CD4-positive, alpha-beta T cell (primary cell): ENCODE results near the gene EFNA4. TPM values are rescaled to one million over a fixed set of nuclear protein-coding genes. Genes with fewer than 3 reads are reported as not detected.

Experiments
- ATAC-seq: fragments of 200-7000 bp; cut with Tn5 transposase; one replicate; pipeline ENCODE4 v1.10.0; 2022; ENCODE audit warnings: mild to moderate bottlenecking; ENCODE audit not compliant: poor library complexity
- CTCF ChIA-PET: fragments of 350-600 bp; sonication (Branson Sonifier 250); formaldehyde crosslinking; loops from one replicate; lab custom pipeline; 2021; ENCODE audit warnings: antibody characterized with exemption, inconsistent platforms; lab: Charles Lee
- POLR2A ChIA-PET: fragments of 350-600 bp; sonication (Branson Sonifier 250); formaldehyde crosslinking; loops from one replicate; lab custom pipeline; 2021; ENCODE audit warnings: antibody characterized with exemption, inconsistent platforms; lab: Charles Lee
- DNase-seq, 14 experiments: peaks; one replicate each; pipeline ENCODE4 v3.0.0-alpha.2; 2013 to 2020; ENCODE audit warnings: mixed read lengths in 2 of 14
- H3K27ac ChIP-seq, 2 donors: one replicate each; pipeline versions ENCODE4 v1.5.1 to v1.7.0; 2013; ENCODE audit warnings: low read length in 2 of 2, low read depth in 1 of 2, mild to moderate bottlenecking in 1 of 2
- H3K27me3 ChIP-seq, 2 experiments: 1 replicate in 1 of 2; 2 replicates in 1 of 2; pipeline versions ENCODE4 v1.6.1 to v1.7.0; 2013; ENCODE audit warnings: low read length in 2 of 2, control low read depth in 1 of 2, mild to moderate bottlenecking in 1 of 2, moderate library complexity in 1 of 2; ENCODE audit not compliant: insufficient read depth in 2 of 2, control insufficient read depth in 1 of 2
- H3K36me3 ChIP-seq: one replicate; pipeline ENCODE4 v1.6.1; 2013; ENCODE audit warnings: low read length, control low read depth; ENCODE audit not compliant: insufficient read depth
- H3K4me1 ChIP-seq: one replicate; pipeline ENCODE4 v1.6.1; 2013; ENCODE audit warnings: low read length, control low read depth; ENCODE audit not compliant: insufficient read depth
- H3K4me3 ChIP-seq: one replicate; pipeline ENCODE4 v1.5.1; 2013; ENCODE audit warnings: mild to moderate bottlenecking, low read length, moderate library complexity
- H3K9me3 ChIP-seq, 2 experiments: 1 replicate in 1 of 2; 2 replicates in 1 of 2; pipeline versions ENCODE4 v1.6.1 to v1.7.0; 2013; ENCODE audit warnings: low read length in 2 of 2, mild to moderate bottlenecking in 2 of 2, control low read depth in 1 of 2, moderate library complexity in 1 of 2; ENCODE audit not compliant: control insufficient read depth in 1 of 2, insufficient read depth in 1 of 2
- H3K27ac Mint-ChIP-seq: one replicate; pipeline ENCODE4 v1.8.0; 2020; ENCODE audit warnings: mixed read lengths
- H3K27me3 Mint-ChIP-seq: one replicate; pipeline ENCODE4 v1.8.0; 2021; ENCODE audit warnings: mixed read lengths
- H3K36me3 Mint-ChIP-seq: one replicate; pipeline ENCODE4 v1.8.0; 2021; ENCODE audit warnings: low read depth, mixed read lengths
- H3K4me1 Mint-ChIP-seq: one replicate; pipeline ENCODE4 v1.8.0; 2021; ENCODE audit warnings: low read depth, mixed read lengths
- H3K4me3 Mint-ChIP-seq: one replicate; pipeline ENCODE4 v1.8.0; 2020; ENCODE audit warnings: mild to moderate bottlenecking, mixed read lengths
- H3K9me3 Mint-ChIP-seq: one replicate; pipeline ENCODE4 v1.8.0; 2020; ENCODE audit warnings: mixed read lengths
- CTCF ChIP-seq: fragments of 200-600 bp; IDR thresholded peaks from one replicate; pipeline ENCODE4 v1.8.0; 2022; ENCODE audit warnings: antibody characterized with exemption, mild to moderate bottlenecking
- intact Hi-C, 2 experiments: fragments of 100-400 bp; cut with DNase I in 1 of 2; cut with micrococcal nuclease in 1 of 2; formaldehyde crosslinking; loops; one replicate each; pipeline versions ENCODE4 v1.15.1 to v1.9.0; 2023 to 2025; cut with DNase I, micrococcal nuclease
- total RNA-seq, 174 experiments: library from RNA in 2 of 174; stranded (reverse) in 2 of 174; gene quantifications; one replicate each; pipeline ENCODE4 v1.2.3 and lab custom pipeline; 2021 to 2026

EFNA4 gene
- total RNA-seq, 2 experiments from 2014 or later, result 2.4 to 3.3 TPM

DNA sequence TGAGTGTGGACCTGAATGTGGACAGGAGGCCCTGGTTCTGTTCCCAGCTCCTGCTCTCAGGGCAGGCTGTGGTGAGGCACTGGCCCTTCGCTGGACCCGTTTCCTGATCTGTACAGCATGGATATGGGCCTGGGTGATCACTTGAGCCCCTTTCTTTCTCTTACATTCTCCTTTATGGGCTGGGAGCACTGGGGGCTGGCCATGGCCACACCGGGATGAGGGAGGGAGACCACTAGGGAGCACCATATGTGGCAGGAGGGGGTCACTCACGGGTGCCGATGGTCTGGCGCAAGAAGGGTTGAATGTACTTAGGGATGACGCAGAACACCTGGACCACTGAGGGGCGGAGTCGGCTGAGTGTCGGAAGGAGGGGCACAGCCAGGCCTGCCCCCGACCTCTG lies 32.6 kb upstream of the EFNA4 start:
- ATAC-seq (no peak), DNase-seq (no peak)
- CTCF ChIA-PET, result no interaction called here
- H3K4me1 Mint-ChIP-seq, result no peaks in the 10 kb centered on the region
- no peaks in the 10 kb centered on the region for H3K4me1 ChIP-seq
- H3K27me3 ChIP-seq, result no peaks in the 10 kb centered on the region
- no peak for TF ChIP-seq CTCF
- H3K27me3 Mint-ChIP-seq, result no peaks in the 10 kb centered on the region
- H3K27ac ChIP-seq, result no peak overlapping the region
- H3K4me3 Mint-ChIP-seq, result no peak overlapping the region
- H3K36me3 Mint-ChIP-seq, result no peaks in the 10 kb centered on the region
- intact Hi-C loops, result loop anchor here in 1 of 2 experiments (10.0 kb wide), 1 partner anchor 124 kb away; no protein-coding TSS in a partner anchor
- H3K9me3 Mint-ChIP-seq, result no peaks in the 10 kb centered on the region
- no peak overlapping the region for H3K27ac Mint-ChIP-seq
- H3K36me3 ChIP-seq, result no peaks in the 10 kb centered on the region
- no peak overlapping the region for H3K4me3 ChIP-seq
- no peaks in the 10 kb centered on the region for H3K9me3 ChIP-seq
- POLR2A ChIA-PET, result no interaction called here

DNA sequence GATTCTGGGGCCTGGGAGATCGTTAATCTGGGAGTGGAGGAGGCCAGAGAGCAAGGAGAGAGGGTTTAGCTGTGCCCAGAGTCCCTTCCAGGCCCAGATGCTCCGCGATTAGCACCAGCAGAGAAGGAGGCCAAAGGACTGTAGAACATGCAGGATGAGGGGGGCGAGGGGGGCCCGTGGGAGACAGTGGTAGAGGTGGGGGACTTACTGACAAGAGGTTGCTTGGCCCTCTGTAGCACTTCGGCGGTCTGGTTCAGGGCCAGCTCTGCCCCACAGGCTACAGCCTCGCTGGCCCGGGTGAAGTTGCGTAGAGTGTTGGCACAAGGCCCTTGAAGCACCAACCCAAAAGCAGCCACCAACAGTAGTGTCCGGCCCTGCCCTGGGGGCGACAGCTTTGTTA lies 30.7 kb upstream of the EFNA4 start:
- no peaks in the 10 kb centered on the region for H3K27me3 Mint-ChIP-seq
- DNase-seq, result no peak
- Histone ChIP-seq H3K27me3 (no peaks in the 10 kb centered on the region), H3K4me1 (no peaks in the 10 kb centered on the region), H3K27ac (no peak overlapping the region), H3K4me3 (no peak overlapping the region), H3K9me3 (no peaks in the 10 kb centered on the region), H3K36me3 (no peaks in the 10 kb centered on the region)
- CTCF ChIA-PET, result interaction anchor here (1.1 kb wide), 1 partner anchor 18 kb away, joined by 3 read pairs; the partner anchor contains the start of gene ADAM15
- no peak overlapping the region for H3K27ac Mint-ChIP-seq
- intact Hi-C loops, result loop anchor here in 1 of 2 experiments (10.0 kb wide), 1 partner anchor 122 kb away; no protein-coding TSS in a partner anchor
- POLR2A ChIA-PET, result no interaction called here
- no peaks in the 10 kb centered on the region for H3K9me3 Mint-ChIP-seq
- H3K36me3 Mint-ChIP-seq, result no peaks in the 10 kb centered on the region
- no peaks in the 10 kb centered on the region for H3K4me1 Mint-ChIP-seq
- ATAC-seq, result no peak
- H3K4me3 Mint-ChIP-seq, result no peak overlapping the region
- no peak for TF ChIP-seq CTCF

GRCh38 chr1:155033524-155033923 lies 30.0 kb upstream of the EFNA4 start, which contains the start of the genes DCST1 and DCST2:
DCST1 (plus strand) TSS chr1:155033824; CDS start chr1:155034037, 213 bp downstream.
DCST2 (minus strand) TSS chr1:155033781; CDS start chr1:155033701, 80 bp downstream.
- intact Hi-C loops, result loop anchor here in 1 of 2 experiments (10.0 kb wide), 1 partner anchor 121 kb away; no protein-coding TSS in a partner anchor
- CTCF ChIA-PET, result interaction anchor here (1.1 kb wide), 1 partner anchor 17 kb away, joined by 3 read pairs; the partner anchor contains the start of gene ADAM15
- TF ChIP-seq CTCF, result no peak

More at GRCh38 chr1:155033524-155033923, 30.0 kb upstream of the EFNA4 start, which contains the start of the genes DCST1 and DCST2:
- Mint-ChIP-seq H3K36me3 (no peaks in the 10 kb centered on the region), H3K4me3 (no peak within 1 kb of the TSS), H3K27me3 (no peaks in the 10 kb centered on the region), H3K9me3 (no peaks in the 10 kb centered on the region), H3K4me1 (no peaks in the 10 kb centered on the region), H3K27ac (no peak within 1 kb of the TSS)
- POLR2A ChIA-PET, result no interaction called here
- no peaks in the 10 kb centered on the region for H3K4me1 ChIP-seq
- no peaks in the 10 kb centered on the region for H3K9me3 ChIP-seq
- H3K27me3 ChIP-seq, result no peaks in the 10 kb centered on the region
- no peak within 1 kb of the TSS for H3K27ac ChIP-seq
- no peak for ATAC-seq
- H3K36me3 ChIP-seq, result no peaks in the 10 kb centered on the region
- no peak within 1 kb of the TSS for H3K4me3 ChIP-seq
- DNase-seq, result no peak
